Breast epithelium (tissue), 3 donors: ENCODE measurements around the gene PRG3.

ENCODE experiments used
- CTCF ChIP-seq, 3 donors: fragments of 450-650 bp; IDR thresholded peaks; one replicate each; pipeline ENCODE4 v1.5.1; 2016 to 2017; ENCODE audit warnings: antibody characterized with exemption in 3 of 3, mild to moderate bottlenecking in 3 of 3, moderate library complexity in 3 of 3
- POLR2A ChIP-seq: fragments of 450-650 bp; IDR thresholded peaks from one replicate; pipeline ENCODE4 v1.6.1; 2016; ENCODE audit warnings: antibody characterized with exemption, mild to moderate bottlenecking, moderate library complexity
- POLR2AphosphoS5 ChIP-seq, 3 donors: sonication (generic); formaldehyde crosslinking; IDR thresholded peaks; one replicate each; pipeline ENCODE4 v1.6.1; 2017; ENCODE audit warnings: antibody characterized with exemption in 3 of 3

- TF ChIP-seq CTCF (IDR thresholded peaks at IDR 0.05) (no peak), POLR2A (no peak), POLR2AphosphoS5 (IDR thresholded peaks at IDR 0.05) (no peak)
Measured at GRCh38 chr11:57397394-57397990, 16.5 kb upstream of the PRG3 start.
